HepG2 (cell line): ENCODE measurements around the gene UTP25. TPM values are rescaled to one million over a fixed set of nuclear protein-coding genes. Genes with fewer than 3 reads are reported as not detected.
A peak's percentile ranks its signal among the peaks of the same experiment; 100 is the strongest.

Experiments used
- ATAC-seq: fragments of 200-7000 bp; cut with Tn5 transposase; 3 replicates; pipeline ENCODE4 v1.9.1; 2020; ENCODE audit warnings: mild to moderate bottlenecking, moderate library complexity
- BruUV-seq: library from RNA; stranded (reverse); fragments of 400-500 nt; replicated peaks from 2 replicates; lab custom pipeline; 2021; lab: Mats Ljungman, UMichigan
- CTCF ChIA-PET: fragments of 300-600 bp; formaldehyde crosslinking; extraction: SDS; loops from one replicate; lab custom pipeline; 2021; ENCODE audit warnings: low total read pairs, inconsistent platforms, low intra/inter-chr PET ratio; lab: Yijun Ruan, JAX
- POLR2A ChIA-PET: fragments of 350-600 bp; sonication (Branson Sonifier 250); formaldehyde crosslinking; loops from one replicate; lab custom pipeline; 2020; ENCODE audit warnings: antibody characterized with exemption, inconsistent platforms; lab: Yijun Ruan, JAX
- DNase-seq: peaks from one replicate; pipeline ENCODE4 v3.0.0-alpha.2; 2015; ENCODE audit warnings: low spot score
- FAIRE-seq: peaks from 3 replicates; lab custom pipeline; 2011; peaks lifted over from hg19 to GRCh38; lab: Jason Lieb, UNC
- H2AFZ ChIP-seq: one replicate; pipeline ENCODE4 v1.6.1; 2011; ENCODE audit warnings: low read length, inconsistent platforms
- H3K27ac ChIP-seq: fragments of 300-600 bp; 3 replicates; pipeline ENCODE4 v1.8.0; 2011; ENCODE audit warnings: mixed run types, mild to moderate bottlenecking, mixed read lengths, low read length, inconsistent platforms; ENCODE audit not compliant: insufficient read depth; ENCODE audit errors: extremely low read length
- H3K27me3 ChIP-seq, 2 experiments: fragments of 200-600 bp in 1 of 2; 2 replicates in 1 of 2; 3 replicates in 1 of 2; pipeline versions ENCODE4 v1.6.0 to v1.8.0; 2011; ENCODE audit warnings: low read length in 2 of 2, mild to moderate bottlenecking in 2 of 2, moderate library complexity in 2 of 2, inconsistent platforms in 1 of 2; ENCODE audit not compliant: insufficient read depth in 2 of 2, control insufficient read depth in 1 of 2
- H3K36me3 ChIP-seq, 2 experiments: fragments of 200-600 bp in 1 of 2; replicated peaks in 1 of 2; 2 replicates in 1 of 2; 3 replicates in 1 of 2; pipeline versions ENCODE4 v1.5.1 to v1.8.0; 2011; ENCODE audit warnings: low read length in 2 of 2, inconsistent platforms in 1 of 2; ENCODE audit not compliant: insufficient read depth in 2 of 2, control insufficient read depth in 1 of 2
- H3K4me1 ChIP-seq: 2 replicates; pipeline ENCODE4 v1.5.1; 2012; ENCODE audit warnings: low read length, inconsistent platforms; ENCODE audit not compliant: insufficient read depth
- H3K4me2 ChIP-seq: 2 replicates; pipeline ENCODE4 v1.6.0; 2011; ENCODE audit warnings: low read depth, low read length, inconsistent platforms
- H3K4me3 ChIP-seq, 3 experiments: fragments of 200-600 bp in 1 of 3; sonication (generic), shearing (Covaris generic) in 1 of 3; replicated peaks in 1 of 3; 2 replicates each; pipeline ENCODE4 v1.5.1; 2011 to 2016; ENCODE audit warnings: low read length in 3 of 3, inconsistent platforms in 2 of 3, low read depth in 2 of 3, mild to moderate bottlenecking in 2 of 3, control low read depth in 1 of 3, mixed read lengths in 1 of 3; ENCODE audit not compliant: insufficient read depth in 1 of 3
- H3K79me2 ChIP-seq: one replicate; pipeline ENCODE4 v1.6.1; 2011; ENCODE audit warnings: low read length, inconsistent platforms; ENCODE audit not compliant: insufficient read depth
- H3K9ac ChIP-seq: 2 replicates; pipeline ENCODE4 v1.6.0; 2011; ENCODE audit warnings: mild to moderate bottlenecking, low read depth, low read length, inconsistent platforms; ENCODE audit not compliant: insufficient read depth
- H3K9me3 ChIP-seq: 2 replicates; pipeline ENCODE4 v1.5.1; 2012; ENCODE audit warnings: mild to moderate bottlenecking, low read length
- H4K20me1 ChIP-seq: 2 replicates; pipeline ENCODE4 v1.6.0; 2011; ENCODE audit warnings: inconsistent platforms, mild to moderate bottlenecking, low read length, moderate library complexity; ENCODE audit not compliant: insufficient read depth
- ATRX ChIP-seq: sonication (generic); formaldehyde crosslinking; IDR thresholded peaks from 2 replicates; pipeline ENCODE4 v1.4.0; 2020; ENCODE audit warnings: missing genetic modification reagents, borderline replicate concordance
- KDM2A ChIP-seq: sonication (generic); formaldehyde crosslinking; IDR thresholded peaks from 2 replicates; pipeline ENCODE4 v1.4.0; 2020; ENCODE audit warnings: low read depth, missing genetic modification reagents, borderline replicate concordance
- NFRKB ChIP-seq: fragments of 450-650 bp; IDR thresholded peaks from 2 replicates; pipeline ENCODE4 v1.6.1; 2017
- ZFP41 ChIP-seq: sonication (generic); formaldehyde crosslinking; IDR thresholded peaks from 2 replicates; pipeline ENCODE4 v1.4.0; 2020; ENCODE audit warnings: mild to moderate bottlenecking, missing genetic modification reagents, borderline replicate concordance
- ZNF430 ChIP-seq: sonication (generic); formaldehyde crosslinking; IDR thresholded peaks from 2 replicates; pipeline ENCODE4 v1.9.0; 2021; ENCODE audit warnings: mild to moderate bottlenecking, missing genetic modification reagents
- WGBS: methylation state at CpG from one replicate; pipeline ENCODE4 v1.1.6; 2017; ENCODE audit warnings: low lambda C conversion rate; 5-methylcytosine and 5-hydroxymethylcytosine counted together
- in situ Hi-C: cut with HindIII; loops from 2 replicates; pipeline ENCODE4 v1.10.0; 2017; ENCODE audit warnings: low pct_unique_long_range_greater_than_20kb; ENCODE audit not compliant: extremely low pct_ligation_motif_present
- intact Hi-C: fragments of 100-400 bp; cut with micrococcal nuclease; formaldehyde crosslinking; loops from one replicate; pipeline ENCODE4 v1.10.0; 2022; ENCODE audit not compliant: unreplicated experiment
- polyA plus RNA-seq, 8 experiments: library from polyadenylated mRNA; depleted of rRNA in 3 of 8; stranded (reverse) in 7 of 8; unstranded in 1 of 8; fragments of >200 nt; fragmentation: Illumina TruSeq in 4 of 8; extraction: Trizol in 4 of 8; gene quantifications; 2 replicates each; pipeline versions ENCODE4 v1.2.1 to v1.2.3, GENCODE V29; 2011 to 2016; ENCODE audit warnings: low read depth in 4 of 8, missing spikeins in 1 of 8, mixed read lengths in 1 of 8; ENCODE audit not compliant: insufficient read depth in 1 of 8
- total RNA-seq, 5 experiments: library from RNA; depleted of rRNA; stranded (reverse); fragments of >200 nt; fragmentation: Illumina TruSeq; extraction: Trizol; gene quantifications; 2 replicates each; pipeline ENCODE4 v1.2.3, GENCODE V29; 2016; ENCODE audit warnings: low read depth in 1 of 5
- TF ChIP-seq, protein P1 (sequence below): sonication (generic); formaldehyde crosslinking; IDR thresholded peaks from 2 replicates; pipeline ENCODE4 v1.4.0; 2020; ENCODE audit warnings: missing genetic modification reagents
- TF ChIP-seq, protein P2 (sequence below): IDR thresholded peaks from 2 replicates; pipeline ENCODE4 v1.6.1; 2016; ENCODE audit warnings: control low read depth
- TF ChIP-seq, protein P3 (sequence below): sonication (generic); formaldehyde crosslinking; IDR thresholded peaks from 2 replicates; pipeline ENCODE4 v1.5.0; 2020; ENCODE audit warnings: missing genetic modification reagents
- TF ChIP-seq, protein P4 (sequence below): sonication (generic); formaldehyde crosslinking; IDR thresholded peaks from 2 replicates; pipeline ENCODE4 v1.4.0; 2020; ENCODE audit warnings: mild to moderate bottlenecking, missing genetic modification reagents

UTP25 gene
- total and polyA plus RNA-seq, 2 of the 13 experiments (the other 11 are each of a cell fraction or from before 2014, with no cell fraction given): 4.8 to 5.7 TPM

DNA sequence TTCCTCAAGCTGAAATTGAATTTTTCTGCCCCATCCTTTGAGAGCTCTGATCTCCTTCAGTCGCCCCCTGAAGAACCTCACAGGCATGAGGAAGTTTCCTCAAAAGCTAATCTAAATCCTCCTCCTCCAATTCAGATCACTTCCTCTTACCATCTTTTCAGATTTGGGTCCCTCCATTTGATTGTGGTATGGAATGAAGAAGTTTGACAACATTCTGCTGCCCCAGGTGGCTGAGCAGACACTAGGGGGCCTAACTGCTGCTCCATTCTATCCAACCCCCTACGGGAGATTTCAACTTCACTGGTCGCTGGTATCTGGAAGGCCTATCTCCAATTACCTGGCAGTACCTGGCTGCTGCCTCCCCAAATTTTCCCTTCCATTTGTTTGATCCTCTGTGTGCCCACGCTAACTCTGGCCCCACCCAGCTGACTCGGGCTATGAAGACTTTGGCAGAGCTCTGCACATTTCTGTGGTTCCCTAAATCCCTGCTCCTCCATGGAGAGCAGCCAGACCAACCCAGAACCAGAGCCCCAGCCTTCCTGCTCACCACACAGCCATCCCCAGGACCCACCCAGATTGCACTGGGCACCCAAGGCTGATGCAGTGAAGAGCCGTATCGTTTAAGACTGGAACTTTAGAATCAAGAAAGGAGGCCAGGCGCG lies 29.7 kb upstream of the UTP25 start:
- BruUV-seq: no TSS peak
- H3K27me3 ChIP-seq: peaks cover 1 to 4% of the 10 kb centered on the region in 2 experiments; a peak in 1 of 5 replicates
- H2AFZ ChIP-seq: no peak overlapping the region
- no peak for FAIRE-seq
- no peak overlapping the region for H3K4me3 ChIP-seq
- POLR2A ChIA-PET: no interaction called here
- no peaks in the 10 kb centered on the region for H3K4me1 ChIP-seq
- no peaks in the 10 kb centered on the region for H3K79me2 ChIP-seq
- no peaks in the 10 kb centered on the region for H3K36me3 ChIP-seq
- CTCF ChIA-PET: no interaction called here
- H3K4me2 ChIP-seq: no peak overlapping the region
- intact Hi-C loops: no loop called here
- DNase-seq: no peak
- 36% methylated on average over 8 of the region's 9 CpGs for WGBS
- ATAC-seq: peak; percentile 78
- no peak overlapping the region for H3K27ac ChIP-seq
- in situ Hi-C loops: no loop called here
- no peak overlapping the region for H3K9ac ChIP-seq
- no peaks in the 10 kb centered on the region for H4K20me1 ChIP-seq
- no peaks in the 10 kb centered on the region for H3K9me3 ChIP-seq
- TF ChIP-seq, protein P1, sequence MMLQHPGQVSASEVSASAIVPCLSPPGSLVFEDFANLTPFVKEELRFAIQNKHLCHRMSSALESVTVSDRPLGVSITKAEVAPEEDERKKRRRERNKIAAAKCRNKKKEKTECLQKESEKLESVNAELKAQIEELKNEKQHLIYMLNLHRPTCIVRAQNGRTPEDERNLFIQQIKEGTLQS (CRISPR knock-in tag): no peak
- TF ChIP-seq, protein P2, sequence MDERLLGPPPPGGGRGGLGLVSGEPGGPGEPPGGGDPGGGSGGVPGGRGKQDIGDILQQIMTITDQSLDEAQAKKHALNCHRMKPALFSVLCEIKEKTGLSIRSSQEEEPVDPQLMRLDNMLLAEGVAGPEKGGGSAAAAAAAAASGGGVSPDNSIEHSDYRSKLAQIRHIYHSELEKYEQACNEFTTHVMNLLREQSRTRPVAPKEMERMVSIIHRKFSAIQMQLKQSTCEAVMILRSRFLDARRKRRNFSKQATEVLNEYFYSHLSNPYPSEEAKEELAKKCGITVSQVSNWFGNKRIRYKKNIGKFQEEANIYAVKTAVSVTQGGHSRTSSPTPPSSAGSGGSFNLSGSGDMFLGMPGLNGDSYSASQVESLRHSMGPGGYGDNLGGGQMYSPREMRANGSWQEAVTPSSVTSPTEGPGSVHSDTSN: no peak
- no peak for TF ChIP-seq ATRX (CRISPR knock-in tag)
- TF ChIP-seq ZFP41: no peak
- TF ChIP-seq, protein P3, sequence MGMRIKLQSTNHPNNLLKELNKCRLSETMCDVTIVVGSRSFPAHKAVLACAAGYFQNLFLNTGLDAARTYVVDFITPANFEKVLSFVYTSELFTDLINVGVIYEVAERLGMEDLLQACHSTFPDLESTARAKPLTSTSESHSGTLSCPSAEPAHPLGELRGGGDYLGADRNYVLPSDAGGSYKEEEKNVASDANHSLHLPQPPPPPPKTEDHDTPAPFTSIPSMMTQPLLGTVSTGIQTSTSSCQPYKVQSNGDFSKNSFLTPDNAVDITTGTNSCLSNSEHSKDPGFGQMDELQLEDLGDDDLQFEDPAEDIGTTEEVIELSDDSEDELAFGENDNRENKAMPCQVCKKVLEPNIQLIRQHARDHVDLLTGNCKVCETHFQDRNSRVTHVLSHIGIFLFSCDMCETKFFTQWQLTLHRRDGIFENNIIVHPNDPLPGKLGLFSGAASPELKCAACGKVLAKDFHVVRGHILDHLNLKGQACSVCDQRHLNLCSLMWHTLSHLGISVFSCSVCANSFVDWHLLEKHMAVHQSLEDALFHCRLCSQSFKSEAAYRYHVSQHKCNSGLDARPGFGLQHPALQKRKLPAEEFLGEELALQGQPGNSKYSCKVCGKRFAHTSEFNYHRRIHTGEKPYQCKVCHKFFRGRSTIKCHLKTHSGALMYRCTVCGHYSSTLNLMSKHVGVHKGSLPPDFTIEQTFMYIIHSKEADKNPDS: no peak
- TF ChIP-seq KDM2A (CRISPR knock-in tag): no peak
- TF ChIP-seq ZNF430 (CRISPR knock-in tag): no peak
- TF ChIP-seq, protein P4, sequence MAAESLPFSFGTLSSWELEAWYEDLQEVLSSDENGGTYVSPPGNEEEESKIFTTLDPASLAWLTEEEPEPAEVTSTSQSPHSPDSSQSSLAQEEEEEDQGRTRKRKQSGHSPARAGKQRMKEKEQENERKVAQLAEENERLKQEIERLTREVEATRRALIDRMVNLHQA (CRISPR knock-in tag): no peak
- TF ChIP-seq NFRKB: no peak
